Limb (tissue), 2 donors: ENCODE measurements around the gene TCEAL6.
A peak's percentile ranks its signal among the peaks of the same experiment; 100 is the strongest.
"Not testable (repeated sequence)": the region's sequence is repeated elsewhere in the genome, so short reads cannot be mapped to it uniquely, and the experiment has no call there.

Experiments used
- DNase-seq, 2 donors: peaks; one replicate each; pipeline ENCODE4 v3.0.0-alpha.2; 2016; ENCODE audit errors: extremely low spot score in 2 of 2

TCEAL6 gene

DNA sequence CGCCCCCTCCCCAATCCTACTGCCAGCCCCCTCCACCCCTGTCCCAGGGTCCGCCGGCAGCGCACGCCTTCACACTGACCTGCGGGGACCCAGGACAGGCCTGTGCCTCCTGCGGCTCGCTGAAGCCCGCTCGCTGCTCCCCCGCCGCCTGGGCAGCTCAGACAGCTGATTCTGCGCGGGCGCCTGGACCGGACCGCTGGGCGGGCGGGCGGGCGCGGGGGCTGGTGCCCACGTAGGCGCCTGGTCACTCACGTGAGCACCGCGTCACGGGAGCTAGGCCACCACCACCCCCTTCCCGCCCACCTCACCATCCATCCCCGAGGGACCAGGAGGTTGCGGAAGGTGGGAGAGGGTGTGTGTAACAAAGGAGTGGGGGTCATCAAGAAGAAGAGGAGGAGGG is at the start of gene TCEAL6:
TSS of gene TCEAL6 (minus strand) at position 208 of the 400 bp plus-strand sequence.
- peak in 1 of 2 donors; percentile 26 for DNase-seq

DNA sequence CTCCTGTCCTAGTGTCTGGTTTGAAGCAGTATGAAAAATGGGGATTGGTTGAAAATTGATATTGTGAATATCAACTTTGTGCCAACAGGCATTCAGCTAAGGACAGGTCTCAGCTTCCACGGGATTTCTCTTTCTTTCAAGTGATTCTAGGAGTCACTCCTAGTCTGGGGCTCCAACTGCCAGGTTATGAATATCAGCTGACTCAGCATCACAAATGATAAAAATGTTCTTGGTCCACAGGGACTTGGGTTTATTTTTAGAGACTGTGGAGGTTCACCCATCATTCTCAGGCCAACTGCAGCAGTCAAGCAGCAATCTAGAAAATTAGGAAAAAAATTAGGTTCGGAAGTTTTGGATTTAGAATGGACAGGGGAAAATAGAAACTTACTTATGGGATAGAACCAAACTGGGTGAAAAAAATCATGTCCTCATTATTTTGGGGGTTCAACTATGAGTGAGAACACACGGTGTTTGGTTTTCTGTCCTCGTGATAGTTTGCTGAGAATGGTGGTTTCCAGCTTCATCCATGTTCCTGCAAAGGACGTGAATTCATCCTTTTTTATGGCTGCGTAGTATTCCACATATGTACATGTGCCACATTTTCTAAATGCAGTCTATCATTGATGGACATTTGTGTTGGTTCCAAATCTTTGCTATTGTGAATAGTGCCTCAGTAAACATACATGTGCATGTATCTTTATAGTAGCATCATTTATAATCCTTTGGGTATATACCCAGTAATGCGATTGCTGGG is 43.9 kb upstream of the TCEAL6 start:
- DNase-seq: no peak

DNA sequence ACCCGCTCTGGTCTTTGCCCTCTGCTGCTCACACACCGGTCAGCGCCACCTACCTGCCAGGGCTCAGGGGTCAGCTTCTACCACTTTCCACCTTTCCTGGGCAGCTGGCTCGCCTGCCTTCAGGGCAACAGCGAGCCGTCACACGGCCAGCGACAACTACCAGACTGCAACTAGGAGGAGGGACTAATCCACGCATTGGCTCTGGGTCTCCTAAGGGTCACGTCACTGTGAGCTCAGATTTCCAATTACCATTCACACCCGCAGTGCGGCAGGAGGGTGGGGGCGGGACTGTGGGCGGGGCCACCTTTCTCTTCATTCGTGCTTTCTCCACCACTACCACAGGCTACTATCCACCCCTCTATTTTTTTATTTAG is 13.5 kb upstream of the TCEAL6 start, which contains the start of gene BEX5:
TSS of gene BEX5 (minus strand) at position 172 of the 374 bp plus-strand sequence. CDS start 1,712 bp downstream, outside the sequence.
- peak; percentile 14 to 72 for DNase-seq

DNA sequence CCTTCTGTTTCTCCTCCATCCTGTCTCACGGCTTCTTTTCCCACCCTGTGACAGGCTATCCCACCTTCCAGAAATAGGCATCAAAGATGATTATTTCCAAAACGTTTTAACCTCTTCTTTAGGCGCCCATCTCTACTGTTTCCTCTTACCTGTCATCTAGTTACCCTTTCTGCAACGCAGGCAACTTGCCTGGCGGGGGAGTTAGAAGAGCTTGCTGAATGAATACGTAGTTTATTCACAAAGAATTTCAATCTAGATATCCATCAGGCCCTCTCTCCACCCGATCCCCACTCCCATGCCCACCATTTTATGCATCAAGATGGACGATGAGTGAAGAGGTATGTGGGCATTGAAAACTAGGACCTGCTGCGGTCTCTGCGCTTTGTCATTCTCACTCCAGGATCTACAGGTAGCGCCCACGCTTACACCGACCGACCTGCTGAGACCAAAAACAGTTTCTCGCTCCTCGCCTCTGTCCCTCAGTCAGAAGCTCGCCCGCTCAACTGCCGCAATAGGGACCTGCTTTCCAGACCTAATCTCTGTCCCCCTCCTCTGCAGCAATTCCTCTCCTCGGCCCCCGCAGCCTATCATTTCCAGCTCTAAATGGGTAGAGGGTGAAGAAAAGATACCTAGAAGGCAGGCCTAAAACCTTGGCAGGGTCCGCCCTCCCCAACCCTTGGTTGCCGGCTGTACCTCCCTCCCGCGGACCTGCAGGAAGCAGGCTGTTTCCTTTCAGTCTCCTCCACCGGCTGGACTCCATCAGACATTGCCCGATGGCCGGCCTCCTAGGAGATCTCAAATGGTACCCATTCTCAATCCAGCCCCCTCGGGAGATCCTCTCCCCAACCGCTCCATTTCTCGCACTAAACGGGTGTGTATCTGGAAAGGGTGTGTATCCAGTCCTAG is 12.9 kb upstream of the TCEAL6 start:
- peak in 1 of 2 donors; percentile 25 for DNase-seq

DNA sequence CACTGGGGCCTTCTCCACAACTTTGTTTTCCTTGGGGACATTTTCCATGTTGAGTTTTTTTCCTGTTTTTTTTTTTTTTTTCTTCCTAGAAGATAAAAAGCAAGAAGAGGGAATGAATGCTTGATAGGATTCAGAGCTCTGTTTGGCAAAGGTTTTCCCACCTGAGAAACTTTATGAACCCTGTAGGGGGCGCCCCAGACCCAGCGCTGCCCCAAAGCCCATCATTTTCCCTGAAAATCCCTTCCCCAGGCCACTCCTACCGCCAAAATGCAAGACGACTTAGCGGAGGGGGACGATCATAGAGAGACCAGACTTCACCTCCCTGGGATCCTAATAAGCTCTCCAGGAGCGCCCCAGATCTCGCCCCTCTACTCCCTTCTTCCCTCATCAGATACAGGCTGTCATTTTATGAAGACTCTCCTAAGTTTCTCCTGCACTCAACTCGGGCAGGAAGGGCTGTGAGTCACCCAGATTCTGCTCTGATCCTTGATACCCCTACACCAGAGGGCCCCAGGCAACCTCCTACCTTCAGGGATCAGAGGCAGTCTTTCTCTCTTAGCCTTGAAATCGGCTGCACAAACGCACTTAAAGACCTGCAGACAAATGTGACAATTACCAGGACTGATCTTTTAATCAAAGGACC is 12.1 kb upstream of the TCEAL6 start:
- peak in 1 of 2 donors; percentile 20 for DNase-seq

DNA sequence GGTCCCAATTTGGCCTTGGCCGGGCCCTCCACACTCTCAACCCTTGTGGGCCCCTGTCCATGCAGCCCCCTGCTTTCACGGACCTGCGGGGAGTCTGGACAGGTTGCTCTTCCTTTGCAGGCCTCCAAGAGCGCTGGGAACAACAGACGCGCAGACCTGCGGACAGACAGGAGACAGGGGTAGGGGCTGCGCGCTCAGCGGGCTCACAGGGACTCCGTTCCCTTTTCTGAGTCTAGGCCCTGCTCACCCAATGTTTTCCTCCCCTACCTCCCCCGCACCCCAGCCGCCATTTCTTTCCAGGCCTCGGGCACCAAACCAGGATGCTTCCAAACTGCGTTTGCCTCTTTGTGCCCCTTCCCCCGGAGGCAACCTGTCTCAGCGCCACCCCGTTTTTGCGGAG is 650 bp downstream of the TCEAL6 start:
- DNase-seq: not testable (repeated sequence)

DNA sequence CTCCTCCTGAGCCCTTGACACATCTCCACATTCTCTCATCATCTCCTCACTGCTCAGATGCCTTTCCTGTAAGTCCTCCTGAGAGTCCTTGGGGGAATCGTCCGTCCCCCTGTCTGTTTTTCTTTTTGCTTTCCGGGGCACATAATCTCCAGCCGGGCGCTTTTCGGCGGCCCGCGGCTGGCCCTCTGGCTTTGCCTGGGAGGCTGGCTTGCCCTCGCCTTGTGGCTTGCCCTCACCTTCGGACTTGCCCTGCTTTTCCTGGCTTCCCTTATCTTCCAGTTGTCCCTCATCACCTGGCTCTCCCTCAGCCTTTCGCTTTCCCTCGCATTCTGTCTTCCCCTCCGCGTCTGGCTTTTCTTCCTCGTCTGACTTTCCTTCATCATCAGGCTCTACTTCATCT is 1.4 kb downstream of the TCEAL6 start:
- not testable (repeated sequence) for DNase-seq

DNA sequence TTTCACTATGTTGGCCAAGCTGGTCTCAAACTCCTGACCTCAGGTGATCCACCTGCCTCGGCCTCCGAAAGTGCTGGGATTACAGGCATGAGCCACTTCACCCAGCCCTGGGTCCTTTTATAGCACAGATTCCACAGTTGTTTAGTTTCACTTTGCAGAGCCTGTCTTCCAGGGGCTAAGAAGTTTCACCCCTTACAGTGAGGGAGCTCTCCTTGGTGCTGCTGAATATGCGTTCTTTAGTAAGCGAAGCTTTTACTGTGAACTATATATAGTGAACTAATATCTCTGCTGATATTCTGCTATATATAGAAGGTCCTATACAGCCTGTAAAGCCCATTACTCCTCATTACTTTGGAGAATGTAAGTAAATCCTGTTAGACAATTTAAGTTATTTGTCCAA is 4.2 kb downstream of the TCEAL6 start:
- DNase-seq: no peak

DNA sequence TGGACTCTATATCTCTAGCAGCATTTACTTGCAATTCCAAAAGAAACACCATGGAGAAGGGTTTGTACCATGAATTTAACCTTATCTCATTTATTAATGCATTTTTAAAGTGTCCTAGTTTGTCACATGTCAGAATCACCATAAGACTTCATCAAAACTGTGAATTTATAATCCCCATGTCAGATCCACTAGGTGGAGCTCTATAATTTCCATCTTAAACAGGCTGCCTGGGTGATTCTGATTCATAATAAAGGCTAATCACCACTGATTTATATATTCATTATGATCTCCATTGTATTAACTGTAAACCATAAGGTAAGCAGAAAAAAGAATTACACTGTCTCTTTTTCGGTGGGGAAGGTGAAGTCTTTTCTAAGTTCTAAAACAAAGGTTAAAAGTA is 12.8 kb downstream of the TCEAL6 start:
- DNase-seq: no peak

DNA sequence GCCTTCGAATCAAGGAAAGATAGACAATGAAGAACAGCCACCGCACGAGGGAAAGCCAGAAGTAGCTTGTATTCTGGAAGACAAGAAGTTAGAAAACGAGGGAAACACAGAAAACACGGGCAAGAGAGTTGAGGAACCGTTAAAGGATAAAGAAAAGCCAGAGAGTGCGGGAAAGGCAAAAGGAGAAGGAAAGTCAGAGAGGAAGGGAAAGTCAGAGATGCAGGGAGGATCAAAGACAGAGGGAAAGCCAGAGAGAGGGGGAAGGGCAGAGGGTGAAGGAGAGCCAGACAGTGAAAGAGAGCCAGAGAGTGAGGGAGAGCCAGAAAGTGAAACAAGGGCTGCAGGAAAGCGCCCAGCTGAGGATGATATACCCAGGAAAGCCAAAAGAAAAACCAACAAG is 15.4 kb downstream of the TCEAL6 start:
- no peak for DNase-seq

DNA sequence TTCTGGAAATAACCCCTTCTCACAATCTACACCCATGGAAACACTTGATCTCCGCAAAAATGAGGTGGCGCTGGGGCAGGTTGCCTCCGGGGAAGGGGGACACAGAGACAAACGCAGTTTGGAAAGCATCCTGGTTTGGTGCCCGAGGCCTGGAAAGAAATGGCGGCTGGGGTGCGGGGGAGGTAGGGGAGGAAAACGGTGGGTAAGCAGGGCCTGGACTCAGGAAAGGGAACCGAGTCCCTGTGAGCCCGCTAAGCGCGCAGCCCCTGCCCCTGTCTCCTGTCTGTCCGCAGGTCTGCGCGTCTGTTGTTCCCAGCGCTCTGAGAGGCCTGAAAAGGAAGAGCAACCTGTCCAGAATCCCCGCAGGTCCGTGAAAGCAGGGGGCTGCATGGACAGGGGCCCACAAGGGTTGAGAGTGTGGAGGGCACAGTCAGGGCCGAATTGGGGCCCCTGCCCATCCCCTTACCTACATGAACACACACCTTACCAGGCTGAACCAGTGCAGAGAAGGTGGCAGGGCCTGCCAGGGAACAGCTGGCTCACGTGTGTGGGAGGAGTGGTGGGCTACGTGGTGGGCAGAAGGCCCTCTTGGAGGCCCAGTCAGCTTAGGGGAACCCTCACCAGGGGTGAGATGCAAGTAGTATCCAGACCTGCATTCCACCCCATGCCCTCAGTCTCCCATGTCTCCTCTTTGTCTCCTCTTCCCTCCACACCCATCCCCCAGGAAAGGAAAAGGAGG is 16.0 kb downstream of the TCEAL6 start:
- peak in 1 of 2 donors; percentile 26 for DNase-seq

DNA sequence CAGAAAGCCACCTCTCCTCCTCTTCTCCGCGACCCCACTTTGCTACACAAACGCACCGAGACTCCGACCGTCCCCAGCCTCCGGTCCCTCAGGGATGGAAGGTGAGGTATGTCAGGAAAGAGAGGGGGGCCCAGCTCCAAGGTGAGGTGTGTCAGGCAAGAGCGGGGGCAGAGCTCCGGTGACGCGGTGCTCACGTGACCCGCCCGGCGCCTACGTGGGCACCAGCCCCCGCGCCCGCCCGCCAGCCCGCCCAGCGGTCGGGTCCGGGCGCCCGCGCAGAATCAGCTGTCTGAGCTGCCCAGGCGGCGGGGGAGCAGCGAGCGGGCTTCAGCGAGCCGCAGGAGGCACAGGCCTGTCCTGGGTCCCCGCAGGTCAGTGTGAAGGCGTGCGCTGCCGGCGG is 16.8 kb downstream of the TCEAL6 start, which contains the start of gene TCEAL2:
TSS of gene TCEAL2 (plus strand) at position 244 of the 400 bp plus-strand sequence. CDS start 1,152 bp downstream, outside the sequence.
- DNase-seq: peak in 1 of 2 donors; percentile 63

DNA sequence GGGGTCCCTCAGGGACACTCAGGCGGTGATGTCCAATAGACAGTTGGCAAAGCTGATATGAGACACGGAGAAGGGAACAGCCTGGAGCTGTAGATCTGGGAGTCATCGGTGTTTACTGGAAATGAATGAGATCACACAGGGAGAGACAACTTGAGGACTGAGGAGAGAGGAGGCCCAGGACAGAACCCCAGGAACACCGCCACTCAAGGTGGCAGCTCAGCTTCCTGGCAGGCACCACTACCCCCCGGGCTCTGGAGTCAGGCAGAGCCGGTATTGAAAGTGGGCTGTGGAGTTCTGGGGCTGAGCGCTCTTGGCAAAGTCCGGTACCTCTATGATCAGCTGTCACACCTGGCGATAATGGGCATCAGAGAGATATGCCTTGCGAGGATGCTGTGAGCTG is 17.3 kb downstream of the TCEAL6 start:
- not testable (repeated sequence) for DNase-seq

DNA sequence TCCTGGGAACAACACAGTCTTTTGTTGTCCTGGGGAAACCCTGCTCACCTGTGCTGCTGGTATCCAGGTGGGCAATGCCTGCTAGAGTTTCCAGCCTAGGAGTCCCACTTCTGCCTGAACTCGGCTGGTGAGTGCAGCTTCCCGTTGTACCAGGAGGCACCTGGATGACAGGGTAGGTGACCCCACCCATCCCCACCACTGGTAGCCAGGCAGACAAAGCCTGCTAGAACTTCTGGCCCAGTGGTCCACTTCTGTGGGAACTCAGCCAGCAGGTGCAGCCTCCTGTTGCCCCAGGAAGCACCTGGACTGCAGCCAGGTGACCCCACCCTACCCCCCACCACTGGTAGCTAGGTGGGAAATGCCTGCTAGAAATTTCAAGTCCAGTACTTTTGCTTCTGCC is 26.5 kb downstream of the TCEAL6 start:
- DNase-seq: no peak

DNA sequence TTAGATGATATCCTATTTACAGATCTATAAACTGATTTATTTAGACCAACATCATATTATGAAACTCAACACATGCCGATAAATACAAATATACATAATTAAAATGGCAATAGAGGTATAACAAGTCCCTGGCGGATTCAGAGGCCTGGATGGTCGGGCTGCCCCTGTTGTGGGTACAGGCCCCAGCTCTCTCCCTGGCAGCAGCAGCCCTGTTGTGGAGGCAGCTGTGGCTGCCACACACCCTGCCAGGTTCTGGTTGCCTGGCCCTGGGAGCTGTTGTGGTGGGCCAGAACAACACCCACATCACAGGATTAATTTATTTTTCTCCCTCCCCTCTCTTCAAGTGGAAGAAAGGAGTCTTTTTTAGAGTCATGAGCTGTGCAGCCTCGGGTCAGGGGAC is 28.9 kb downstream of the TCEAL6 start:
- DNase-seq: no peak
